Epithelial cell of esophagus (primary cell): Measurements from ENCODE around the gene CLTB.

Source experiments
- DNase-seq: peaks from one replicate; pipeline ENCODE4 v3.0.0; 2010; ENCODE audit warnings: low read depth
- H3K4me3 ChIP-seq: 2 replicates; pipeline ENCODE4 v1.5.1; 2011; ENCODE audit warnings: mild to moderate bottlenecking, low read length, control low read depth
- CTCF ChIP-seq: IDR thresholded peaks from 2 replicates; pipeline ENCODE4 v1.5.1; 2011; ENCODE audit warnings: low read depth, mild to moderate bottlenecking, low read length, control low read depth, inconsistent platforms; ENCODE audit not compliant: insufficient read depth; ENCODE audit errors: missing control alignments

The CLTB gene

GRCh38 chr5:176381979-176382378 is 34.4 kb downstream of the CLTB start:
- no peak overlapping the region for H3K4me3 ChIP-seq
- TF ChIP-seq CTCF: no peak
- DNase-seq: no peak

- TF ChIP-seq CTCF: no peak
- DNase-seq: no peak
- no peak overlapping the region for H3K4me3 ChIP-seq
Observed at GRCh38 chr5:176381423-176381822, 34.9 kb downstream of the CLTB start.

- no peak for DNase-seq
- H3K4me3 ChIP-seq: no peak overlapping the region
- TF ChIP-seq CTCF: no peak
Observed at GRCh38 chr5:176379881-176380280, 36.5 kb downstream of the CLTB start.

GRCh38 chr5:176373100-176373818 is 43.1 kb downstream of the CLTB start:
- no peak overlapping the region for H3K4me3 ChIP-seq
- no peak for DNase-seq
- no peak for TF ChIP-seq CTCF

GRCh38 chr5:176371621-176372539 is 44.5 kb downstream of the CLTB start:
- no peak for TF ChIP-seq CTCF
- no peak for DNase-seq

GRCh38 chr5:176369934-176370711 is 46.2 kb downstream of the CLTB start:
- no peak for DNase-seq
- TF ChIP-seq CTCF: no peak
- no peak overlapping the region for H3K4me3 ChIP-seq

More at GRCh38 chr5:176371621-176372539, 44.5 kb downstream of the CLTB start:
- no peak overlapping the region for H3K4me3 ChIP-seq
